A549 treated with AZD9567 at 1 μM for 4 hours (cell line): ENCODE measurements around the gene SLC25A11. TPM values are rescaled to one million over a fixed set of nuclear protein-coding genes. Genes with fewer than 3 reads are reported as not detected.

Source experiments
- total RNA-seq: library from RNA; stranded (reverse); fragments of 200-300 nt; extraction: Qiagen RNA extraction; gene quantifications from 5 replicates; pipeline ENCODE4 v1.2.3, GENCODE V29; 2022; ENCODE audit not compliant: insufficient read depth

The SLC25A11 gene, protein sequence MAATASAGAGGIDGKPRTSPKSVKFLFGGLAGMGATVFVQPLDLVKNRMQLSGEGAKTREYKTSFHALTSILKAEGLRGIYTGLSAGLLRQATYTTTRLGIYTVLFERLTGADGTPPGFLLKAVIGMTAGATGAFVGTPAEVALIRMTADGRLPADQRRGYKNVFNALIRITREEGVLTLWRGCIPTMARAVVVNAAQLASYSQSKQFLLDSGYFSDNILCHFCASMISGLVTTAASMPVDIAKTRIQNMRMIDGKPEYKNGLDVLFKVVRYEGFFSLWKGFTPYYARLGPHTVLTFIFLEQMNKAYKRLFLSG
- total RNA-seq: 64.9 to 73.6 TPM (median 71.0 TPM) in 5 replicates

DNA sequence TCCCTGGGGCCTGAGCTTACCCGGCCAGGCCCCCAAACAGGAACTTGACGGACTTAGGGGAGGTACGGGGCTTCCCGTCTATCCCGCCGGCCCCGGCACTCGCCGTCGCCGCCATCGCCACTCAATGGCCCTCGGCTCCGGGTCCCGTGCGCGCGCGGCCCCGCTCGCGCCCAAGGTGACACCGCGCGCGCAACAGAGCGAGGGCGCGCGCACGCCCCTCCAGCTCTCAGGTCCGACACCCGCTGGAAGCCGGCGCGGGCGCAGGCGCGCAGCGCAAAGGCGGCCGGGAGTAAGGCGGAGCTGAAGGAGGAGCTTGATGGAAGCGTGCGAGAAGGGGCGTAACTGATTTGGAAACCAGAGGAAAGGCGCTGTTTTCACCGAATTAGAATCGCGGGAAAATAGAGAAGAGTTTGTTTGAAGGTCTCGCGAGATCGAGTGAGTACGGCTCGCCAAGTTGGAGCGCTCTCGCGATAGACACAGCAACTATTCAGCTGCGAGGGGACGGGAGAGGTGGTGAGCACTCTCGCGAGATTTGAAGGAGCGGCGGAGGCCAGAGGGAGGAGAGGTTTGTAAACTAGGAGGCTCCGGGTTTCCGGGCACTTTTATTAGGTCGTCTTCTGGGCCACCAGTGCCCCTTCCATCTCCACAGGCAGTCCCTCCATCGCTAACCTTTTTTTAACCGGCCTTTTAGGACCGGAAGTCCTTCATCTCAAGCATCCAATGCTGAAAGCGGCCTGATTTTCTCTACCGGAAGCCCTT lies at the start of gene SLC25A11, which contains the start of gene RNF167:
SLC25A11 (minus strand) TSS at position 251 of the 759 bp plus-strand sequence; CDS start at position 115, 136 bp downstream.
RNF167 (plus strand) TSS at position 473 of the 759 bp plus-strand sequence. CDS start 642 bp downstream, outside the sequence.

DNA sequence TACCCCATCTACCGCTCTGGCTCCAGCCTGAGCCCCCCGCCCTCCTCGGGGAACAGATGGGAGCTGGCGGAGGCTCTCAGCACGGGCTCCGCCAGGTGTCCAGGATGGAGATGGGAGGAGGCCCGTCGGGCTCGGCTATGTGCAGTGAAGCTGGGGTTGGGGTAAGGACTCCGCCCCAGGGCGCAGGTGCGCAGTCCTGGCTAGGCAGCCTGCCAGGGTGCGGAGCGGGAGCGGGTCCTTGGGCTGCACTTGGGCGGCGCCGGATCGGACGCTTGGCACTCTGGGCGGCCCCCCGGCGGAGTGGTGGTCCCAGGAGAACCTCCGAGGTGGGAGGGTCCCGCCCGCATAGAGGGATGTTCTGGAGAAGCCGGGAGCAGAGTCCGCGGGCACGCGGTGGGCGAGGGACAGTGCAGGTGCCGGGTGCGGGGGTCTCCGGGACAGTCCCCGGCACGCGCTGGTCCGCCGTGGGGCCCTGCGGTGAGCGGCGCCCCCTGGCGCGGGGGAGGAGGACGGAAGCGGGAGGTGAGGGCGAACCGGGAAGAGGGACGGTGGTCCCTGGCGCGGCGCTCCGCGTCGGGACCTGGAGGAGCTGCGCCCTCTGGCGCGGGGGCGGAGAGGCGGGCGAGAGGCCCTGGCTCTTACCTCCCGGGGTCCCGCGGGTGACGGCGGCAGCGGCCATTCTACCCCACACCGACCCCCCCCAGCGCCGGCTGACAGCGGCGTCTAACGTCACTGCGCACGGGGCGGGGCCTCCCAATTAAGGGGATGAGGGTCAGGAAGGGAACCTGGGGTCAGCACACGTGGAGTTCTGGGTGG lies 47.3 kb upstream of the SLC25A11 start, which contains the start of gene CAMTA2:
CAMTA2 (minus strand) TSS at position 725 of the 816 bp plus-strand sequence. CDS start 1,453 bp downstream, outside the sequence.

DNA sequence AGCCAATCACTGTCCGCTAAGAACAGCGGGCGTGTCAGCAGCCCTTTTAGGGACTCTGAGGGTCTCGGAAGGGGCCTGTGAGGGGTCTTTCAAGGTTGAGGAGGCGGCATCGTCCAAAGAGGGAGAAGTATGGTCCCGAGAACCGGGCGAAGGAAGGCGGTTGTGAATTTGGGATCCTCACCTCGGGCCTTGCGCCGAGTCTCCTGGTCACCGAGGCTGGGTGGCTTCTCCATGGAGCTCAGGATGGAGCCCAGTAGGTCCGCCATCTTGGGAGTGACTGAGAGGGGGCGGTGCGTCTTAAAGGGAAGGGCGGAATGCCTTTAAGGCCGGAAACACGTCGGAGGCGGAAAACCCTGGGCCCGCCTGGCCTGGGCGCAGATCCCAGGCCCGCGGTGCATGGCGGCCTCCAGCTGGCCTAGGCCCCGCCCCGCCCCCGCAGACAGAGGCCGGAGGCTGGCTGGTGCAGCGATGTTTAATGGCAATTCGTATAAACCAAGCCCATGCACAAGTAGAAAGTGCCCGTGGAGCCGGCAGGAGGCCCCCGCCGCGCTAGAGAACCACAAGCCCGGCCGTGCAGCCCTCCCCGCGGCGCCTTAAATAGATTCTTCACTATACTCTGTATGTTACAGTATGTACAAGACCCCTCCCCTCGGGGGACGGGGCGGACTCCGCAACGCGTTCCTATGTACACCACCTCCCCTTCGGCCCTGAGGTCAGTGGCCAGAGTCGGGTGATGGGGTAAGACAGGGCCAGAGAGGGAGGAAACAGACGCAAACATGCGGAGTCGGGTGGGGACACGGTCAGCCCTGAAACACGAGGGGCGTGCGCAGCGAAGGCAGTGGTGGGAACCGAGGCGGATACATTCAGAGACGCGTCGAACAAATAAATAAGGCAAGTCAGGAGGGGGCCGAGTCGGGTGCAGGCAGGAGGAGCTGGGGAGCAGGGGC lies 28.0 kb upstream of the SLC25A11 start, which contains the start of gene SPAG7:
SPAG7 (minus strand) TSS at position 279 of the 947 bp plus-strand sequence; CDS start at position 266, 13 bp downstream.

DNA sequence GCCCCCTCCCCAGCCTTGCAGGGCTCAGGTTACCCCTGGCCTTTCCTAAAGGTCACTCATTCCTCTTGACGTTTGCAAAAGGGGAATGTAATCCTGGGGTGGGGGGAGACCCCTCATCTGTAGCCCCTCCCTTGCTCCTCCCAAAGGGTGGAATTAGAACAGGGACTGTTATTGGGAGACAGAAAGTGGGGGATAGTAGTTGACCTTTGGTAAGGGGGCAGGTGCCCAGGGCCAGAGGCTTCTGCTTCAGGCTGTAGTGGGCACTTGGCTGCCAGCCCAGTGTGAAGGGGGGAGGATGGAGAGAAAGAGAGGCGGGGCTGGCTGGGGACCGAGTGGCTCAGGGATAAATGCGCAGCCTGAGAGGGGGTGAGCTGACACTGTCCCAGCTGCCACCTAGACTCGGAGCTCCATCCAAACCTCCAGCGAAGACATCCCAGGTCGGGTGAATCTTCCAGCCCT lies 10.9 kb upstream of the SLC25A11 start, which contains the start of gene ENO3:
ENO3 (plus strand) TSS at position 374 of the 459 bp plus-strand sequence. CDS start 711 bp downstream, outside the sequence.

DNA sequence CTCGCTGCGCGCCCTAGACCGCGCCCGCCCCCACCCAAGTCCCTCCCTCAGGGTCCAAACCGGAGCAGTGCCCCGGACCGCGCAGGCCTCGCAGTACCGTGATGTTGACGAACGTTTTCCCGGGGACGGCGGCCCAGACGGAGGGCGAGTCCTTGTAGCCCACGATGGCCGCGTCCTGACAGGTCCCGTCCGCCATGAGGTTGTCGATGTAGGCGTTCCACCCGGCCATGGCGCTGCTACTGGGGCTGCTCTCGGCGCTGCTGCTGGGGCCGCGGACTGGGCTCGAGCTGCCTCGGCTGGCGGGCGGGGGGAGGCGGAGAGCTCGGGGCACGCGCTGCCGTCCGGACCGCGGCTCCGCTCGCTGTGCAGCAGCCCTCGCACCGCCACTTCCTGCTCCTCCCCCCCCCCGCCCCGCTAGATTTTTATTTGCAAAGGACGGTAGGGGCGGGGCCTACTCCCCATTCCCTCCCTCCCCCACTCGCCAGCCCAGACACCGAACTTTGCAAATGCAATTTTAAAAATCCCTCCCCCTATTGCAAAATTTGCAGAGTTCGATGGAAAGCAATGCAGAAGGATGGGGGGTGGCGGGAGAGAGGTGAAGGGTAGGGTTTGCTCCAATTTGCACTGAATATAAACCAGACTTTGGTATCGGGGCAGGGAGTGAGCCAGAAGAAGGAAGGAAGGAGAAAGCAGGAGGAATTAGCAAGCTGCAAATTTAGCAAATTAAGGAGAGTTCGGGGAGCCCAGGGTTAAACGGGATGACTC lies 8.5 kb upstream of the SLC25A11 start, which contains the start of gene PFN1:
PFN1 (minus strand) TSS at position 365 of the 765 bp plus-strand sequence; CDS start at position 229, 136 bp downstream.

DNA sequence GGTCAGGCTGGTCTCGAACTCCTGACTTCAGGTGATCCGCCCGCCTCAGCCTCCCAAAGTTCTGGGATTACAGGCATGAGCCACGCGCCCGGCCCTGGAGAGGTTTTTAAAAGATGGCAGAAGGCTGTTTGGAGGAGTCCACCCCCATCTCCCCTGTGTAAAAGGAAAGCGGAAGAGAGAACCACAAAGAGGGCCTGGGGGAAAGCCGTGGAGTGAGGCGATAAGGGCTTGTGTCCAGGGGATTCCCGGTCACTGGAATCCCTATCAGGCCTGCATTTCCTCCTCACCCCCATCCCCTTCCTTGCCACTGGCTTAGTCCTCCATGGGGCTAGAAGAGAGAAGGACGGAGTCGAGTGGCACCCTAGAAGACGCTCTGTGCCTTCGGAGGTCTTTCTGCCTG lies 7.9 kb downstream of the SLC25A11 start, which contains the start of gene GP1BA:
GP1BA (plus strand) TSS at position 315 of the 400 bp plus-strand sequence. CDS start 328 bp downstream, outside the sequence.

DNA sequence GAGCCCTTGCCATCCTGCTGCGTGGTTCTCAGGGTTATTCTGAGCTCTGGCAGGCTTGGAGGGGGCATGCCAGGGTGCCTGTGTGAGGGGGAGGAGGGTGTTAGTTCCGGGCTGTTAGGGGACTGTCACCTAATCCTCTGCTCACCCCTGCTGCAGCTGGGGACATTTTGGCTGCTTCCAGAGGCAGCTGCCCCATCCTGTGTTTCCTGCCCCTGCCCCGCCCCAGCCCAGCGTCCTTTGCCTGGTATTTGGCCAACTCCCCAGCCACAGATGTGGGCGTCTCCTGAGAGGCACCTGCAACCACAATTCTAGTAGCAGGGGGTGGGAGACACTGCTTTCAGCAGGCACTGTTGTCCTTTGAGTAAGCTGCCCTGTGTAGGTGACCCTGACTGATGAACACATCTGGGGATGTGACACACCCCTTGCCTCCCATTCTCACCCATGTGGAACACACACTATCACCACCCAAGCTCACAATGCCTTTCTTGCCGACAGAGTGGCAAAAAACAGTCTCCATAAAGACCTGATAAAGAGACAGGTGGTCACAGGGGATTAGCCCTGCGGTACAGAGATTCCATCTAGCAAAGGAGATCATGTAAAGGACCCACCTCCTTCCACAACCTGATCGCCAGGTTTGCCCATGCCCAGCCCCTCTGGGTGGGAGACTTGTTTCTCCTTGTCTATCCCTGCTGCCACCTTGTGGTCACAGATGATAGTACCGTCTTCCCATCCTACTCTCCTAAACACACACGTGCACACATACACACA lies 36.6 kb downstream of the SLC25A11 start, which contains the start of gene CHRNE:
CHRNE (minus strand) TSS at position 48 of the 768 bp plus-strand sequence; CDS start at position 13, 35 bp downstream.

DNA sequence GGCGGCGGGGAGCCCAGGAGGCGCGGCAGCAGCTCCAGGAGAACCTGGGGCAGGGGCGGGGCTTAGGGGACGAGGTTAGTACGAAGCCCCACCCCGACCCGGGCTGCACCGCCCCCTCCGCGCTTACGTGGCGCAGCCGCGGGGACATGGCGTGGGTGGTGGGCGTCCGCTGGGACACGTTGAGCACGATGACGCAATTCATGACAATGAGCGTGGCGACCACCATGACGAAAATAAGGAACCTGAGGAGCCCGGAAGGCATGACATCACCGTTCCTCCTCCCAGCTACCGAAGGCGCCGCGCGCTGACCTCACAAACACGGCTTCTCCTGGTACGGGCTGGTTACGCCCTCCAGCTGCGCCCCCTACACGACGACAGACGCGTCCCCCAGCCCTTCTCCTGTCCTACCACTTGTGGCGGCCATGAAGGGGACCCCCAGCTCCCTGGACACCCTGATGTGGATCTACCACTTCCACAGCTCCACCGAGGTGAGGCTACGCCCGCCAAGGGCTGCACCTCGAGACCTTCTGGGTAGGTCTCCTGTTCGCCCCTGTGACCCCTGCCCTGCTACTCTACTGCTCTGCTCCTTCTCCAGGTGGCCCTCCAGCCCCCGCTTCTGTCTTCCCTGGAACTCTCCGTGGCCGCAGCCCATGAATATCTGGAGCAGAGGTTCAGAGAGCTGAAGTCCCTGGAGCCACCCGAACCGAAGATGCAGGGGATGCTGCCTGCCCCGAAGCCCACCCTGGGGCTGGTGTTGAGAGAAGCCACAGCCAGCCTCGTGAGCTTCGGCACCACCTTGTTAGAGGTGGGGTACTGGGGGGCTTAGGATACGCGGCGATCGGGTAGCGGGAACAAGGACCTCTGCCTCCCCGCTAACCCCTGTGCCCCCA lies 40.3 kb downstream of the SLC25A11 start, which contains the start of gene C17orf107:
C17orf107 (plus strand) TSS at position 196 of the 890 bp plus-strand sequence; CDS start at position 423, 227 bp downstream.

Other genes starting within 250 kb of the SLC25A11 start
- 66.9 to 82.2 TPM (median 76.2 TPM) in 5 replicates for gene PELP1, start 235.9 kb downstream of the SLC25A11 start, total RNA-seq
- gene ARRB2, start 229.4 kb downstream of the SLC25A11 start, total RNA-seq: 37.0 to 64.2 TPM (median 54.1 TPM) in 5 replicates
- 41.9 to 56.7 TPM (median 44.4 TPM) in 5 replicates for gene MED11, start 208.6 kb downstream of the SLC25A11 start, total RNA-seq
- 0.38 to 0.73 TPM (median 0.53 TPM) in 4 of 5 replicates, not detected in the other for gene ZMYND15, start 200.2 kb downstream of the SLC25A11 start, total RNA-seq
- 10.4 to 19.0 TPM (median 15.7 TPM) in 5 replicates for gene CXCL16, start 200.1 kb downstream of the SLC25A11 start, total RNA-seq
- 0.58 to 0.88 TPM (median 0.65 TPM) in 4 of 5 replicates, not detected in the other for gene TM4SF5, start 168.2 kb downstream of the SLC25A11 start, total RNA-seq
- gene VMO1, start 153.7 kb downstream of the SLC25A11 start, total RNA-seq: 0.85 to 1.4 TPM (median 0.92 TPM) in 4 of 5 replicates, not detected in the other
- gene GLTPD2, start 151.1 kb downstream of the SLC25A11 start, total RNA-seq: 0.13 TPM in 1 of 5 replicates, not detected in the others
- gene PSMB6, start 143.9 kb downstream of the SLC25A11 start, total RNA-seq: 404 to 505 TPM (median 496 TPM) in 5 replicates
- gene PLD2, start 132.9 kb downstream of the SLC25A11 start, total RNA-seq: 16.4 to 29.9 TPM (median 27.4 TPM) in 5 replicates
- 43.4 to 60.9 TPM (median 59.8 TPM) in 5 replicates for gene MINK1, start 106.7 kb downstream of the SLC25A11 start, total RNA-seq
- 0.33 to 0.38 TPM (median 0.34 TPM) in 4 of 5 replicates, not detected in the other for gene C17orf107, start 40.5 kb downstream of the SLC25A11 start, total RNA-seq
- gene CHRNE, start 36.9 kb downstream of the SLC25A11 start, total RNA-seq: 0.08 to 0.17 TPM (median 0.09 TPM) in 4 of 5 replicates, not detected in the other
- gene GP1BA, start 7.8 kb downstream of the SLC25A11 start, total RNA-seq: not detected in 5 replicates
- gene RNF167, start 222 bp upstream of the SLC25A11 start, total RNA-seq: 92.1 to 135 TPM (median 115 TPM) in 5 replicates
- 1,940 to 2,758 TPM (median 2,664 TPM) in 5 replicates for gene PFN1, start 8.5 kb upstream of the SLC25A11 start, total RNA-seq
- gene ENO3, start 11.1 kb upstream of the SLC25A11 start, total RNA-seq: 28.4 to 52.6 TPM (median 44.9 TPM) in 5 replicates
- gene SPAG7, start 27.8 kb upstream of the SLC25A11 start, total RNA-seq: 61.2 to 77.6 TPM (median 74.1 TPM) in 5 replicates
- 25.4 to 37.2 TPM (median 33.9 TPM) in 5 replicates for gene CAMTA2, start 47.6 kb upstream of the SLC25A11 start, total RNA-seq
- gene INCA1, start 57.5 kb upstream of the SLC25A11 start, total RNA-seq: 1.5 to 2.0 TPM (median 1.8 TPM) in 4 of 5 replicates, not detected in the other
- gene KIF1C, start 57.9 kb upstream of the SLC25A11 start, total RNA-seq: 97.3 to 167 TPM (median 112 TPM) in 5 replicates
- 0.55 to 0.80 TPM (median 0.69 TPM) in 4 of 5 replicates, not detected in the other for gene SLC52A1, start 95.4 kb upstream of the SLC25A11 start, total RNA-seq
- 0.85 to 1.8 TPM (median 1.1 TPM) in 5 replicates for gene ZFP3, start 138.4 kb upstream of the SLC25A11 start, total RNA-seq
- 3.3 to 10.3 TPM (median 4.1 TPM) in 5 replicates for gene ZNF232, start 171.8 kb upstream of the SLC25A11 start, total RNA-seq
- 0.01 to 0.05 TPM (median 0.03 TPM) in 4 of 5 replicates, not detected in the other for gene USP6, start 176.0 kb upstream of the SLC25A11 start, total RNA-seq